Ovary (tissue), 3 donors: Measurements from ENCODE around the gene CPVL.

Source experiments
- EP300 ChIP-seq: sonication (generic); formaldehyde crosslinking; IDR thresholded peaks from one replicate; pipeline ENCODE4 v1.6.1; 2017; ENCODE audit warnings: antibody characterized with exemption
- POLR2A ChIP-seq: fragments of 450-650 bp; IDR thresholded peaks from one replicate; pipeline ENCODE4 v1.6.1; 2017; ENCODE audit warnings: antibody characterized with exemption, mild to moderate bottlenecking, moderate library complexity
- TF ChIP-seq, protein P1 (sequence below), 3 donors: fragments of 450-650 bp in 2 of 3; fragments of 200-600 bp in 1 of 3; IDR thresholded peaks; one replicate each; pipeline versions ENCODE4 v1.5.1 to v1.8.0; 2016 to 2022; ENCODE audit warnings: antibody characterized with exemption in 3 of 3, mild to moderate bottlenecking in 1 of 3
- donor health status: DM: no; HTN: no; CAD: no.

DNA sequence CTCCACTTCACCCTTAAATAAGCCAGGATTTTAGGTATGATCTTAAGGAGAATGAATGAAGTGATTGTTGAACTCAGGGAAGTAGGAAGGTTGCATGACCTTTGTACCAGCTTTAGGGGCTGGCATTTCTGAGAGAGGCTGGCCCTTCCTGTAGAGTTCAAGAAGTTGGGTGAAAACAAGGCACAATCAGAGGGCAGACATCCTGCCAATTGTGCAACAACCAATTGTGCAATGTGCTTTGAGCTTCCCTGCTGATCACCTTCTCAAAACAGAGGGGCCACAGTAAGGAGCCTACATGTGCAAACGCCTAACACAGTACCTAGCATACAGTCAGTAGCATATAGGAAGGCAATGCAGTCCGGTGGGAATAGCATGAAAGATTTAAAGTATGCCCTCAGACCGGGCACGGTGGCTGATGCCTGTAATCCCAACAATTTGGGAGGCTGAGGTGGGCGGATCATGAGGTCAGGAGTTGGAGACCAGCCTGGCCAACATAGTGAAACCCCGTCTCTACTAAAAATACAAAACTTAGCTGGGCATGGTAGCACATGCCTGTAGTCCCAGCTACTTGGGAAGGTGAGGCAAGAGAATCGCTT is 5.4 kb downstream of the CPVL start:
- TF ChIP-seq, protein P1, sequence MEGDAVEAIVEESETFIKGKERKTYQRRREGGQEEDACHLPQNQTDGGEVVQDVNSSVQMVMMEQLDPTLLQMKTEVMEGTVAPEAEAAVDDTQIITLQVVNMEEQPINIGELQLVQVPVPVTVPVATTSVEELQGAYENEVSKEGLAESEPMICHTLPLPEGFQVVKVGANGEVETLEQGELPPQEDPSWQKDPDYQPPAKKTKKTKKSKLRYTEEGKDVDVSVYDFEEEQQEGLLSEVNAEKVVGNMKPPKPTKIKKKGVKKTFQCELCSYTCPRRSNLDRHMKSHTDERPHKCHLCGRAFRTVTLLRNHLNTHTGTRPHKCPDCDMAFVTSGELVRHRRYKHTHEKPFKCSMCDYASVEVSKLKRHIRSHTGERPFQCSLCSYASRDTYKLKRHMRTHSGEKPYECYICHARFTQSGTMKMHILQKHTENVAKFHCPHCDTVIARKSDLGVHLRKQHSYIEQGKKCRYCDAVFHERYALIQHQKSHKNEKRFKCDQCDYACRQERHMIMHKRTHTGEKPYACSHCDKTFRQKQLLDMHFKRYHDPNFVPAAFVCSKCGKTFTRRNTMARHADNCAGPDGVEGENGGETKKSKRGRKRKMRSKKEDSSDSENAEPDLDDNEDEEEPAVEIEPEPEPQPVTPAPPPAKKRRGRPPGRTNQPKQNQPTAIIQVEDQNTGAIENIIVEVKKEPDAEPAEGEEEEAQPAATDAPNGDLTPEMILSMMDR (IDR thresholded peaks at IDR 0.05) = no peak
- no peak for TF ChIP-seq POLR2A
- no peak for TF ChIP-seq EP300
